ENCODE results near the gene BLMH. TPM values are rescaled to one million over a fixed set of nuclear protein-coding genes. Genes with fewer than 3 reads are reported as not detected.

Gene BLMH
- polyA plus RNA-seq, 1 of the 3 experiments (the other 2 are of a cell fraction): 19.4 TPM

DNA sequence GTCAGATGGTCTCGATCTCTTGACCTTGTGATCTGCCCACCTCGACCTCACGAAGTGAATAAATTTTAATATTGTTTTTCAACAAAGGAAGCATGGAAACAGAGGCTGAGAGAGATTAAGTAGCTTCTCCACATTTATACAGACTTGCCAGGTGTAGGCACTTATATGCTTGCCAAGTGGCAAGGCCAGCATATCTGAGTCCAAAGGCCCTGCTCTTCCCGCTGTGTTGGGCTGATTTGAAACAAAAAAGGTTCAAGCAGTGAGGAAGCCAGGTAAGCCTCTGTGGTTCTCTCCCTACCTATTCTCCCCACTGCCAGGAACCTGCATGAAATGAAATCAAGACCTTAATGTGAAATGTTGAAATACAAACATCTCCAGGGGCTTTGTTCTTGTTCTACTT is 48.7 kb downstream of the BLMH start:
- ChIA-PET POLR2A (no interaction called here), CTCF (interaction anchor here (0.6 kb wide), 1 partner anchor 602 kb away, joined by 3 read pairs; no protein-coding TSS in a partner anchor)
- Histone ChIP-seq H3K79me2 (ENCODE audit: insufficient read depth) (no peaks in the 10 kb centered on the region), H3K9me2 (no peaks in the 10 kb centered on the region), H3K4me2 (no peak overlapping the region), H3K9ac (no peak overlapping the region), H3K27ac (ENCODE audit: low read depth in 2 of 2, low read length in 1 of 2) (no peak overlapping the region), H2AFZ (ENCODE audit: low read depth) (no peak overlapping the region), H3K27me3 (ENCODE audit: insufficient read depth) (no peaks in the 10 kb centered on the region), H3K9me3 (no peaks in the 10 kb centered on the region), H3K36me3 (replicated peaks in 1 of 2; ENCODE audit: control insufficient read depth in 1 of 2, insufficient read depth in 2 of 2, low read length in 1 of 2) (peaks cover 11 to 12% of the 10 kb centered on the region in 2 experiments), H3F3A (replicated peaks; ENCODE audit: insufficient read depth) (peaks cover 6% of the 10 kb centered on the region), H3K4me3 (ENCODE audit: low read depth in 2 of 2, low read length in 1 of 2) (no peak overlapping the region), H4K20me1 (ENCODE audit: insufficient read depth) (no peaks in the 10 kb centered on the region), H3K4me1 (ENCODE audit: control insufficient read depth in 1 of 2, insufficient read depth in 2 of 2, low read depth in 1 of 2, low read length in 1 of 2) (0 out of 4 replicates have a peak, but pooled peaks cover 0 to 3% of the 10 kb centered on the region in 2 experiments)
- WGBS (ENCODE audit: low lambda C conversion rate): 96% methylated on average over 4 of the region's 4 CpGs
- DNase-seq: no peak
- TF ChIP-seq FOXJ3 (CRISPR knock-in tag; IDR thresholded peaks at IDR 0.05) (no peak), RAD21 (IDR thresholded peaks at IDR 0.05; ENCODE audit: low read length) (no peak), YY1 (IDR thresholded peaks at IDR 0.05; ENCODE audit: low read depth) (no peak), RFX5 (IDR thresholded peaks at IDR 0.05; ENCODE audit: low read length) (no peak), POLR2AphosphoS5 (IDR thresholded peaks at IDR 0.05; ENCODE audit: low read depth, low read length) (no peak), GABPA (IDR thresholded peaks at IDR 0.05; ENCODE audit: low read depth) (no peak), TAF1 (IDR thresholded peaks at IDR 0.05; ENCODE audit: borderline replicate concordance, low read depth, low read length) (no peak), GATA2 (CRISPR knock-in tag; IDR thresholded peaks at IDR 0.05) (no peak), ELF1 (IDR thresholded peaks at IDR 0.05) (no peak), TCF12 (IDR thresholded peaks at IDR 0.05) (no peak), TEAD4 (IDR thresholded peaks at IDR 0.05; ENCODE audit: borderline replicate concordance, insufficient read depth) (no peak), REST (IDR thresholded peaks at IDR 0.05; ENCODE audit: low read depth, low read length) (no peak), USF2 (IDR thresholded peaks at IDR 0.05; ENCODE audit: borderline replicate concordance, low read depth, low read length) (no peak), RXRA (IDR thresholded peaks at IDR 0.05; ENCODE audit: borderline replicate concordance, low read depth) (no peak), FOSL2 (IDR thresholded peaks at IDR 0.05; ENCODE audit: borderline replicate concordance, low read depth) (no peak), FOXM1 (IDR thresholded peaks at IDR 0.05; ENCODE audit: low read depth) (no peak), ZBTB33 (IDR thresholded peaks at IDR 0.05; ENCODE audit: borderline replicate concordance, low read depth) (no peak)
- TF ChIP-seq, protein P1, sequence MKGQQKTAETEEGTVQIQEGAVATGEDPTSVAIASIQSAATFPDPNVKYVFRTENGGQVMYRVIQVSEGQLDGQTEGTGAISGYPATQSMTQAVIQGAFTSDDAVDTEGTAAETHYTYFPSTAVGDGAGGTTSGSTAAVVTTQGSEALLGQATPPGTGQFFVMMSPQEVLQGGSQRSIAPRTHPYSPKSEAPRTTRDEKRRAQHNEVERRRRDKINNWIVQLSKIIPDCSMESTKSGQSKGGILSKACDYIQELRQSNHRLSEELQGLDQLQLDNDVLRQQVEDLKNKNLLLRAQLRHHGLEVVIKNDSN (IDR thresholded peaks at IDR 0.05; ENCODE audit: borderline replicate concordance, low read depth): no peak
- TF ChIP-seq, protein P2, sequence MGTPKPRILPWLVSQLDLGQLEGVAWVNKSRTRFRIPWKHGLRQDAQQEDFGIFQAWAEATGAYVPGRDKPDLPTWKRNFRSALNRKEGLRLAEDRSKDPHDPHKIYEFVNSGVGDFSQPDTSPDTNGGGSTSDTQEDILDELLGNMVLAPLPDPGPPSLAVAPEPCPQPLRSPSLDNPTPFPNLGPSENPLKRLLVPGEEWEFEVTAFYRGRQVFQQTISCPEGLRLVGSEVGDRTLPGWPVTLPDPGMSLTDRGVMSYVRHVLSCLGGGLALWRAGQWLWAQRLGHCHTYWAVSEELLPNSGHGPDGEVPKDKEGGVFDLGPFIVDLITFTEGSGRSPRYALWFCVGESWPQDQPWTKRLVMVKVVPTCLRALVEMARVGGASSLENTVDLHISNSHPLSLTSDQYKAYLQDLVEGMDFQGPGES (IDR thresholded peaks at IDR 0.05; ENCODE audit: low read depth, low read length): no peak
